HG03025 (cell line): ENCODE data around the gene TMPRSS3.

Experiments used
- ATAC-seq: cut with Tn5 transposase; IDR thresholded peaks from one replicate; pipeline ENCODE4 v1.9.1; 2021; ENCODE audit warnings: mild to moderate bottlenecking, moderate library complexity; ENCODE audit not compliant: unreplicated experiment, low FRiP score

Gene TMPRSS3

GRCh38 chr21:42429021-42429420 is 33.2 kb upstream of the TMPRSS3 start:
- ATAC-seq = no peak

- ATAC-seq = no peak
These were observed 32.1 kb upstream of the TMPRSS3 start for GRCh38 chr21:42427809-42428419.

- ATAC-seq = no peak
These were observed 31.1 kb upstream of the TMPRSS3 start for GRCh38 chr21:42426876-42427480.

DNA sequence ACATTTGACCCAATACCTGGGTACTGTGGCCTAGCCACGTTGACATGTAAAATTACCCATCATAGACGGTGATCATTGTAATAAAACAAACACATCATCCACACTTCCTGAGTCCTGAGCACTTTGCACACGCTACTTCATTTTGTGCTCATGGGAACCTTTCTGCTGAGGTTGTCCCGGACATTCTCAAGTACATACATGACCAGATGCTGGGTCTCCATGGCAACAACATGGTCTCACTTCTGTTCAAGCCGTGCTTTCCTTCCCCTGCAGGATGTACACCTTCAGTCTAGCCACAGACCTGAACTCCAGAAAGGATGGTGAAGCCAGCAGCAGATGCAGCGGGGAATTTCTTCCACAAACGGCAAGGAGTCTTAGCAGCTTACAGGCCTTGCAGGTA is 30.6 kb upstream of the TMPRSS3 start:
- ATAC-seq = no peak

DNA sequence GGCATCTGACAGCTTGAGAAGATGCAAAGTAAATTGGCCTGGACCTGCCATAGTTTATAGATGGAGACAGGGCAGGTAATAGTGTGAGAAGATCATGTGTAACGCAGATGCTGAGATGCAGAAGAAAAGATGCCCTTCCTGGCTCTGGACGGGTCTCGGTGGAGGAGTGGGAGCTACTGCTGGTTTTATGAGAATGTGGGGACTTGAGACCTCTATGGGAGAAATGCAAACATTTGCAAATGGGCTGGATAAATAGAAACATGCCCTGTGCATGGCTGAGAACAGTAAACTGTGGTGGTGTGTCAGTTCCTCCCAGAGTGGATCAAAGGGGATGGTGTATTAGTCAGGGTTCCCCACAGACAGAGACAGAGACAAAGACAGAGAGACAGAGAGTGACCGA is 29.7 kb upstream of the TMPRSS3 start:
- ATAC-seq = no peak

DNA sequence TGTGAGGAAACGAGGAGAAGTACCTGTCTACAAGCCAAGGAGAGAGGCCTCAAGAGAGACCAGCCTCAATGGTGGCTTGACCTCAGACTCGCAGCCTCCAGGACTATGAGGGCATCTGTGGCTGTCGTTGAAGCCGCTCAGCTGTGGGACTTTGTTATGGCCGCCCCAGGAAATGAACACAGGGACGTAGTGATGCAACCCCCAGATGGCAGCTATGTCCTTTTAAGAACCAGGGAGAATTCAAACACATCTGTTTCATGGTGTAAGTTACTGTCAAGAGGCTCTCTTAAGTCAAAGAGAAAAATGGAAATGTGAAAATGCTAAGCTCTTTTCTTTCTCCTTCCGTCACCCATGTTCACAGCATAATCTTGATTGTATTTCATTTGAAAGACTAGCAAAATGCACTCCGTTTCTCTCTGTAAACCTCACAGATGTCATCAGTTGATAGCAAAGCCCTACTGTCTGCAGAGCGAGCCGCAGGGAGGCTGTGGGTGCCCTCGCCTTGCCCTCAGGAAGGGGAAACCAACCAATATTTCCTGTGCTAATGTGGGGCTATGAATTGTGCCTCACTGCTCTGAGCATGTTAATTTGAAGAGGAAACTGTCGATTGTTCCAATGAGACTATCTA is 29.2 kb upstream of the TMPRSS3 start:
- no peak for ATAC-seq

GRCh38 chr21:42423685-42424084 is 27.8 kb upstream of the TMPRSS3 start:
- ATAC-seq = no peak

DNA sequence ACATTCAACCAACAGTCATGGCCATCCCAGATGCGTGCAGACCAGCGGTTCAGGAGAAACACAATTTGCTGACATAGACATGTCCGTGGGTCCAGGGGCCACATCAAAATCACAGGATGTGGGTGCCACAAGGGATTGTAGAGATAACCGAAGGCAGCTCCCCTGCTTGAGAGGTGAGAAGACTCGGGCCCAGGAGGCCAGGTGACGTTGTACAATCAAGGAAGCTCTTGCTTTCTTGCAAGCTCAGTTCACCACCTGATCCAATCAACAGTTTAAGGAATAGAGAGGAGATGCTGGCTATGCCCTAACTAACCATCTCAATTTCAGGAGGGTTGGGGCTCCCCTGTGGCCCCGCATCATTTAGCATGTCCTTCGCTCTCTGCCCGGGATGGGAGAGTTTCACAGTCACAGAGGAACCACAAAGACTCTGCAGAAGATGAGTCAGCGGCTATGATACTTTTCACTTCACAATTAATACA is 27.4 kb upstream of the TMPRSS3 start:
- no peak for ATAC-seq

DNA sequence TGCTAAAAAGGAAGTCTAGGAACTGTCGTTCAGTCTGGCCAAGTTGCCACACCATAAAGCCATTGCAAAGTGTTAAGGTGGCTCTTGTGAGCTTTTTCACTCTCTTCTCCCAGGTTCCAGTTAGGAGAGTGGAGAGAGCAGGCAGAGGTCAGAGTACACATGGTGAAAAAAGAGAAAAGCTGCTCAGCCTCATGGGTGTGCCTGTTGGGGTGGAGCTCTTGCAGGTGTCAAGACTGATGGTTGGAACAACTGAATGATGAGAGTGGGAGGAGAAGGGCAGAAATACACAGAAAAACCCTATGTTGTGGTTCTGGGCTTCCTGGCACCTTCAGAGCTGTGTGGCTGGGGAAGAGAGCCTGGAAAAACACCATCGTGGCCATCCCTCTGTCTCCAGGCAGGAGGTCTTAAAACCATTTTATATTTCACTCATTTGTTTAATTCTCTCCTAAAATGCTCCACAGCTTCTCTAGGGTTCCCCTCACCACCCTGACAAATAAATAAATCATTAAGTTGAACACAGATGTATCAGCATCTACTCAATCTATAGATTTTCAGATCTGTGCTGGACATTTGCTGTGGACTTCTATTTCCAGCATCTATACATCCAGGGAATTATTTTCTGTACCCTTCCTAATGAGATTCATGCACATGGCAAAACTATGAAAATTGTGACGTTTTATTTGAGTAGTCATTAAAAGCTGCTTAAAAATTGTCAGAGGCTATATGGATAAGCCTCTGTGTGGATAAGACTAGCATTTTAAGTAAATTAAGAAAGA is 25.4 kb upstream of the TMPRSS3 start:
- no peak for ATAC-seq

GRCh38 chr21:42419845-42420244 is 24.0 kb upstream of the TMPRSS3 start:
- no peak for ATAC-seq

DNA sequence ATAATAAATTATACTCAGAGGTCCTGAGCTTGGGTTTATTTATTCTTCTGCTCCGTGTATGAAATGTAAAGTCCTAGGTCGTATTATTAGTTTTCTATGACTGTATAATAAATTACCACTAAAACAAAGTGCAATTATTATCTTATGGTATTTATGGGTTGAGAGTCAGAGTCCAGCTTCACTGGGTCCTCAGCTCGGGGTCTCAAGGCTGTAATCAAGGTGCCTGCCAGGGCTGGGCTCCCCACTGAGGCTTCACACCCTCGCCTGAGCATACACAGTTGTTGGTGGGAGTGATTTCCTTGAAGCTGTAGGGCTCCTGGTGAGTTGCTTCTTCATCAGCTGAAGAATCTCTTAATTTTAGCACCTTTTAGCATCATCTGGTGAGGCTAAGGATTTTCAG is 23.0 kb upstream of the TMPRSS3 start:
- no peak for ATAC-seq

- no peak for ATAC-seq
These were observed 21.7 kb upstream of the TMPRSS3 start for GRCh38 chr21:42417533-42417932.

GRCh38 chr21:42414928-42415769 is 19.3 kb upstream of the TMPRSS3 start:
- peak; percentile 71 for ATAC-seq

DNA sequence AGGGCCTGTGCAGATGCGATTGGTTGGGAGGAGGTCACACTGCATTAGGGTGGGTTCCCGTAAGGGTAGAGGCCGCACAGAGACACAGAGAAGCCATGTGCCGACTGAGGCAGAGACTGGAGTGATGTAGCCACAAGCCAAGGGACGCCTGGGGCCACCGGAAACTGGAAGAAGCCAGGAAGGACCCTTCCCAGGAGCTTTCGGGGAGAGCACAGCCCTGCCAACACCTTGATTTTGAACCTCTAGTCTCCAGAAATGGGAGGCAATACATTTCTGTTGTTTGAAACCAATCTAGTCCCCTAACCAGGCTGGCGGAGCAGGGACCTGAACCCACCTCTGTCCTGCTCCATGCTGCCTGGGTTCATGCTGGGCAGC is 18.7 kb upstream of the TMPRSS3 start:
- ATAC-seq = no peak

DNA sequence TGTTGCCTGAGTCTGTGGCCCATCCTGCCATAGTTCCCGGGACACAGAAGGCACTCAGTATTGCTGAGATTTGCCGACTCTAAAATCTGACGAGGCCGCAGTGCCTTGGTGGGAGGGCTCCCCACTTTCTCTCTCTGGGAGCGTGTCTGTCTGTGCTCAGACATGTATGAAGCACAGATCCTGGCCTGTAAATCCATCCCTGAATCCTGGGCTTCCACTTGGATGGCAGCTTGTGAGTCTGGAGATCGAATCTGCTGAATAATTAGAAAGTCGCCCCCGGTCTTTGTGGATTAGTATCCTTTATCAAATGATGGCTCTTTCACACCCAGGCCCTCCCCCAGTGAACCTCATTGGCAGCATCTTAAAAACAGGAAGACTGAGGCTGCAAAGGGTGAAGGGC is 18.2 kb upstream of the TMPRSS3 start:
- ATAC-seq = no peak

GRCh38 chr21:42413500-42413899 is 17.6 kb upstream of the TMPRSS3 start:
- ATAC-seq = no peak

- no peak for ATAC-seq
These were observed 17.2 kb upstream of the TMPRSS3 start for GRCh38 chr21:42413093-42413492.

DNA sequence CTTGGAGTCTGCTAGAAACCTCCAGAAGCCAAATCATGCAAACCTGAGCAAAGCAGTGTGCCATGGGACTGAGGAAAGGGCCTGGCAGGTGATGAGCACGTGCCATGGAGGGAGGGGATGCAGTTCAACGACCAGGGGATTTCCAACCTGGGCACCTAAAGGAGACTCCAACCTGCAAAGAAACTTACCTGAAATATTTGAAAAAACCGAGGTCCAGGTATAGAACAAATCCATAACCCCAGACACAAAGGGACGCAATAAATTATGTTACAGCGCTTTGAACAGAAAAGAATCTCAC is 16.7 kb upstream of the TMPRSS3 start:
- ATAC-seq = no peak

DNA sequence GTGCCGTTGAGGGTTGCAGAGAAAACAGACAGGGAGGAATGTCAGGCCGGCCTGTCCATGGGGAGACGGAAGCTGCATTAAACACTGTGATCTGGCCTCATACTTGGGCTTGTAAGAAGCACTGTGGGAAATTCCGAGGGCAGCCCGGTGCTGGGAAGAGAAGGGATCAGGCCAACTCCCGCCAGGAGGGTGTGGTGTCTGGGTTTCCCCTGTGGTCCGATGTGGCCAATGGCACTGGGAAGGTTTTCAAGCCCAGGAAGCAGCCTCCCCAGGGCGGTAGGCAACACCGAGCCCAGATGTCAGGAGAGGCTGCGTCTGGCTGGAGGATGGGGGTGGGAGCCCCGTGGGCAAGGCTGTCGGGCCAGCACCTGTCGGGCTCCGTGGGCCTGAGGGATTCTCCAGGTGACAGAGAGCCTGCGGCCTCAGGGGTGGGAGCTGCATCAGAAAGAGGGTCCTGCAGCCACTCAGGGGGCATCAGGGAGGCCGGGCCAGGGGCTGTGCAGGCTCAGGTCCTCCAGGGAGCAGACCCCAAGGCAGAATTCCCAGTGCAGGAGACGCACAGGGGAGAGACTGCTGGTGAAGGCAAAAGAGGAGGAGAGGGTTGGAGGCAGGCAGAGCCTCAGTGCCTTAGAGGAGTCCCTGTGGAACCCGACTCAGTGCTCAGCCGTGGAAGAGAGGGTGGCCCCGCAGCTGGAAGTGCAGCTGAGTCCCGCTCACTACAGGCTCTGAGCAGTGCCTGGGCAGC is 16.2 kb upstream of the TMPRSS3 start:
- ATAC-seq = no peak
